Smooth muscle cell (in vitro differentiated cells): ENCODE results near the gene GOLGA8H. TPM values are rescaled to one million over a fixed set of nuclear protein-coding genes. Genes with fewer than 3 reads are reported as not detected.
"Not testable (repeated sequence)": the region's sequence is repeated elsewhere in the genome, so short reads cannot be mapped to it uniquely, and the experiment has no call there.

Source experiments
- DNase-seq: peaks from one replicate; lab custom pipeline; 2025; ENCODE audit not compliant: unreplicated experiment; lab: John Stamatoyannopoulos, UW
- H2AFZ ChIP-seq: fragments of 200-600 bp; sonication (generic); 2 replicates; pipeline ENCODE4 v1.6.0; 2016; ENCODE audit warnings: antibody characterized with exemption, low read depth, mild to moderate bottlenecking
- H3F3A ChIP-seq: fragments of 200-600 bp; sonication (generic); 2 replicates; pipeline ENCODE4 v1.6.0; 2017; ENCODE audit warnings: antibody characterized with exemption, low read depth
- H3K27ac ChIP-seq: fragments of 200-600 bp; sonication (generic); 2 replicates; pipeline ENCODE4 v1.5.1; 2016; ENCODE audit warnings: low read depth, mild to moderate bottlenecking
- H3K27me3 ChIP-seq: fragments of 200-600 bp; sonication (generic); 2 replicates; pipeline ENCODE4 v1.6.1; 2016; ENCODE audit warnings: low read depth, mild to moderate bottlenecking
- H3K36me3 ChIP-seq: fragments of 200-600 bp; sonication (generic); 2 replicates; pipeline ENCODE4 v1.5.1; 2016; ENCODE audit warnings: low read depth
- H3K4me1 ChIP-seq: fragments of 200-600 bp; sonication (generic); 2 replicates; pipeline ENCODE4 v1.5.1; 2016; ENCODE audit warnings: low read depth
- H3K4me2 ChIP-seq: fragments of 200-600 bp; sonication (generic); 2 replicates; pipeline ENCODE4 v1.6.0; 2016; ENCODE audit warnings: mild to moderate bottlenecking
- H3K4me3 ChIP-seq: fragments of 200-600 bp; sonication (generic); 2 replicates; pipeline ENCODE4 v1.5.1; 2016; ENCODE audit warnings: mild to moderate bottlenecking
- H3K79me2 ChIP-seq: fragments of 200-600 bp; sonication (generic); 2 replicates; pipeline ENCODE4 v1.6.0; 2016; ENCODE audit warnings: low read depth, mild to moderate bottlenecking
- H3K9ac ChIP-seq: fragments of 200-600 bp; sonication (generic); 2 replicates; pipeline ENCODE4 v1.6.0; 2016; ENCODE audit warnings: low read depth
- H3K9me3 ChIP-seq: fragments of 200-600 bp; sonication (generic); replicated peaks from 2 replicates; pipeline ENCODE4 v1.5.1; 2016; ENCODE audit warnings: low read depth
- H4K20me1 ChIP-seq: fragments of 200-600 bp; sonication (generic); 2 replicates; pipeline ENCODE4 v1.6.0; 2016; ENCODE audit warnings: low read depth
- WGBS: methylation state at CpG from one replicate; pipeline ENCODE4 v1.1.7; 2016; ENCODE audit warnings: low lambda C conversion rate; 5-methylcytosine and 5-hydroxymethylcytosine counted together
- polyA plus RNA-seq: library from polyadenylated mRNA; unstranded; fragments of >200 nt; fragmentation: Nextera tagmentation; extraction: Ambion mirVana; gene quantifications from 2 replicates; pipeline ENCODE4 v1.2.1, GENCODE V29; 2016
- small RNA-seq: library from RNA; depleted of rRNA; stranded (forward); fragments of <200 nt; gene quantifications from one replicate; pipeline ENCODE3, GENCODE V24; 2014
- total RNA-seq: library from RNA; depleted of rRNA; stranded (reverse); fragments of >200 nt; gene quantifications from 2 replicates; pipeline ENCODE4 v1.2.3, GENCODE V29; 2014
- TF ChIP-seq, protein P1 (sequence below): fragments of 200-600 bp; sonication (generic); IDR thresholded peaks from 2 replicates; pipeline ENCODE4 v1.5.1; 2017; ENCODE audit warnings: borderline replicate concordance, mild to moderate bottlenecking, antibody characterized with exemption; ENCODE audit not compliant: insufficient read depth, poor library complexity, severe bottlenecking

GOLGA8H gene
- total and polyA plus RNA-seq, 2 experiments from 2014 or later = 0.27 TPM; not detected in 1

- H3K4me1 ChIP-seq = no peaks in the 10 kb centered on the region
- H3K4me2 ChIP-seq = no peak overlapping the region
- no peak overlapping the region for H2AFZ ChIP-seq
- no peaks in the 10 kb centered on the region for H3K9me3 ChIP-seq
- no peaks in the 10 kb centered on the region for H3F3A ChIP-seq
- H3K27ac ChIP-seq = no peak overlapping the region
- DNase-seq = no peak
- no peaks in the 10 kb centered on the region for H3K36me3 ChIP-seq
- 94% methylated on average over 5 of the region's 5 CpGs for WGBS
- H3K4me3 ChIP-seq = no peak overlapping the region
- TF ChIP-seq, protein P1, sequence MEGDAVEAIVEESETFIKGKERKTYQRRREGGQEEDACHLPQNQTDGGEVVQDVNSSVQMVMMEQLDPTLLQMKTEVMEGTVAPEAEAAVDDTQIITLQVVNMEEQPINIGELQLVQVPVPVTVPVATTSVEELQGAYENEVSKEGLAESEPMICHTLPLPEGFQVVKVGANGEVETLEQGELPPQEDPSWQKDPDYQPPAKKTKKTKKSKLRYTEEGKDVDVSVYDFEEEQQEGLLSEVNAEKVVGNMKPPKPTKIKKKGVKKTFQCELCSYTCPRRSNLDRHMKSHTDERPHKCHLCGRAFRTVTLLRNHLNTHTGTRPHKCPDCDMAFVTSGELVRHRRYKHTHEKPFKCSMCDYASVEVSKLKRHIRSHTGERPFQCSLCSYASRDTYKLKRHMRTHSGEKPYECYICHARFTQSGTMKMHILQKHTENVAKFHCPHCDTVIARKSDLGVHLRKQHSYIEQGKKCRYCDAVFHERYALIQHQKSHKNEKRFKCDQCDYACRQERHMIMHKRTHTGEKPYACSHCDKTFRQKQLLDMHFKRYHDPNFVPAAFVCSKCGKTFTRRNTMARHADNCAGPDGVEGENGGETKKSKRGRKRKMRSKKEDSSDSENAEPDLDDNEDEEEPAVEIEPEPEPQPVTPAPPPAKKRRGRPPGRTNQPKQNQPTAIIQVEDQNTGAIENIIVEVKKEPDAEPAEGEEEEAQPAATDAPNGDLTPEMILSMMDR = no peak
- no peaks in the 10 kb centered on the region for H4K20me1 ChIP-seq
- H3K9ac ChIP-seq = no peak overlapping the region
- H3K79me2 ChIP-seq = no peaks in the 10 kb centered on the region
- H3K27me3 ChIP-seq = no peaks in the 10 kb centered on the region
These were observed 46.4 kb downstream of the GOLGA8H start for GRCh38 chr15:30650012-30650929.

DNA sequence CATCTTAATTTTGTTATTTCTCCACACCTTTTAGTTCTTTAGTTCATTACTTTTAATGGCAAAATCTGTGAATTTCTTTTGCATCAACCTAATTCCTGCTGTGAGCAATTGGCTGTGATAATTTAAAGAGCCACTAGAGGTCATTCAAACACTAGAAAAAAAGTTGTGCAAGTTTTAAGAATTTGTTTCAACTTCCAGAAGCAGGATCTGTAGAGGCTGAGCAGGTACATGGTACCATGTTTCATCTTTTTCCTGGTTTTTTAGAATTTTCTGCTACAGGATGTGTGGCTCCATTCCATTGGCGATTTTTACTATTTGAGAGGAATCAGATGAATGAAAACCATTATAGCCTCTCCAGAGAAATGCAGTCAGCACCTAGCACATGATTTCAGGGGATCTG is 57.3 kb downstream of the GOLGA8H start:
- not testable (repeated sequence) for H3K4me2 ChIP-seq, H3K79me2 ChIP-seq, H4K20me1 ChIP-seq, H3K27ac ChIP-seq, DNase-seq, H3K9ac ChIP-seq, H3K36me3 ChIP-seq, H3K4me3 ChIP-seq, H3K4me1 ChIP-seq, H3K9me3 ChIP-seq, H2AFZ ChIP-seq, H3K27me3 ChIP-seq, H3F3A ChIP-seq
- WGBS = 67% methylated on average over 1 of the region's 1 CpG
- TF ChIP-seq, protein P1 = peak; percentile 57

Small RNAs within 50 kb of the gene (small RNA-seq; reads per million reads assigned to genes)
- gene RF00096 = not detected
- gene RN7SL628P = not detected
- gene RN7SL796P = not detected

Other genes starting within 250 kb of the GOLGA8H start
- 0.31 TPM in 1 of 2 replicates, not detected in the other for gene CHRFAM7A, start 210.5 kb upstream of the GOLGA8H start, total RNA-seq
- gene CHRFAM7A, start 210.5 kb upstream of the GOLGA8H start, polyA plus RNA-seq = not detected in 2 replicates
- 0.49 and 0.85 TPM in 2 replicates for gene GOLGA8R, start 189.8 kb upstream of the GOLGA8H start, total RNA-seq
- 0.18 TPM in 1 of 2 replicates, not detected in the other for gene GOLGA8R, start 189.8 kb upstream of the GOLGA8H start, polyA plus RNA-seq
- gene GOLGA8Q, start 52.0 kb upstream of the GOLGA8H start, total RNA-seq = not detected in 2 replicates
- gene GOLGA8Q, start 52.0 kb upstream of the GOLGA8H start, polyA plus RNA-seq = not detected in 2 replicates